Cardiac muscle cell (in vitro differentiated cells and primary cell): ENCODE measurements around the gene ARHGEF7. TPM values are rescaled to one million over a fixed set of nuclear protein-coding genes. Genes with fewer than 3 reads are reported as not detected.
A peak's percentile ranks its signal among the peaks of the same experiment; 100 is the strongest.
"Not testable (repeated sequence)": the region's sequence is repeated elsewhere in the genome, so short reads cannot be mapped to it uniquely, and the experiment has no call there.

ENCODE experiments used
- DNase-seq, 2 donors: peaks; one replicate each; pipeline versions ENCODE4 v3.0.0 to v3.0.0-alpha.2; 2010 to 2017; ENCODE audit warnings: low read depth in 1 of 2, low spot score in 1 of 2
- H3K27ac ChIP-seq: fragments of 200-600 bp; sonication (generic); 2 replicates; pipeline ENCODE4 v1.5.1; 2016
- H3K27me3 ChIP-seq: fragments of 200-600 bp; sonication (generic); 2 replicates; pipeline ENCODE4 v1.6.0; 2016; ENCODE audit warnings: control low read depth
- H3K36me3 ChIP-seq: fragments of 200-600 bp; sonication (generic); 2 replicates; pipeline ENCODE4 v1.5.1; 2016; ENCODE audit warnings: control low read depth
- H3K4me1 ChIP-seq: fragments of 200-600 bp; sonication (generic); 2 replicates; pipeline ENCODE4 v1.8.1; 2017; ENCODE audit warnings: low read depth, mild to moderate bottlenecking, mixed run types
- H3K4me3 ChIP-seq: fragments of 200-600 bp; sonication (generic); 2 replicates; pipeline ENCODE4 v1.5.1; 2016; ENCODE audit warnings: mild to moderate bottlenecking
- H3K9me3 ChIP-seq: fragments of 200-600 bp; sonication (generic); 2 replicates; pipeline ENCODE4 v1.5.1; 2017; ENCODE audit warnings: low read depth, mild to moderate bottlenecking, control low read depth
- CTCF ChIP-seq: IDR thresholded peaks from 2 replicates; pipeline ENCODE4 v1.5.1; 2012; ENCODE audit warnings: low read depth, mild to moderate bottlenecking, low read length
- polyA plus RNA-seq: library from polyadenylated mRNA; unstranded; fragments of >200 nt; fragmentation: Nextera tagmentation; extraction: Ambion mirVana; gene quantifications from 2 replicates; pipeline ENCODE4 v1.2.1, GENCODE V29; 2016
- total RNA-seq: library from RNA; depleted of rRNA; stranded (reverse); fragments of >200 nt; gene quantifications from 2 replicates; pipeline ENCODE4 v1.2.3, GENCODE V29; 2016

Gene ARHGEF7
- total and polyA plus RNA-seq, 2 experiments from 2014 or later = 20.4 to 32.3 TPM

GRCh38 chr13:111074826-111075225 is 40.3 kb upstream of the ARHGEF7 start:
- DNase-seq = no peak
- Histone ChIP-seq H3K4me3 (no peak overlapping the region), H3K9me3 (no peaks in the 10 kb centered on the region), H3K27ac (no peak overlapping the region), H3K27me3 (no peaks in the 10 kb centered on the region), H3K36me3 (no peaks in the 10 kb centered on the region), H3K4me1 (no peaks in the 10 kb centered on the region)
- no peak for TF ChIP-seq CTCF

- peak; percentile 10 for TF ChIP-seq CTCF
- Histone ChIP-seq H3K27ac (no peak overlapping the region), H3K9me3 (no peaks in the 10 kb centered on the region), H3K4me3 (no peak overlapping the region), H3K36me3 (no peaks in the 10 kb centered on the region), H3K4me1 (no peaks in the 10 kb centered on the region), H3K27me3 (no peaks in the 10 kb centered on the region)
- DNase-seq = no peak
These were observed 38.7 kb upstream of the ARHGEF7 start for GRCh38 chr13:111076155-111077013.

- no peaks in the 10 kb centered on the region for H3K36me3 ChIP-seq
- no peaks in the 10 kb centered on the region for H3K4me1 ChIP-seq
- H3K9me3 ChIP-seq = no peaks in the 10 kb centered on the region
- no peak for DNase-seq
- H3K27me3 ChIP-seq = no peaks in the 10 kb centered on the region
- no peak for TF ChIP-seq CTCF
- no peak overlapping the region for H3K4me3 ChIP-seq
- H3K27ac ChIP-seq = no peak overlapping the region
These were observed 35.7 kb upstream of the ARHGEF7 start for GRCh38 chr13:111079375-111079774.

- Histone ChIP-seq H3K36me3 (no peaks in the 10 kb centered on the region), H3K27ac (no peak overlapping the region), H3K27me3 (no peaks in the 10 kb centered on the region), H3K9me3 (no peaks in the 10 kb centered on the region), H3K4me1 (no peaks in the 10 kb centered on the region), H3K4me3 (no peak overlapping the region)
- TF ChIP-seq CTCF = no peak
- no peak for DNase-seq
These were observed 34.5 kb upstream of the ARHGEF7 start for GRCh38 chr13:111080642-111081041.

- no peaks in the 10 kb centered on the region for H3K36me3 ChIP-seq
- H3K27ac ChIP-seq = no peak overlapping the region
- H3K4me3 ChIP-seq = no peak overlapping the region
- no peak for DNase-seq
- no peaks in the 10 kb centered on the region for H3K9me3 ChIP-seq
- TF ChIP-seq CTCF = no peak
- no peaks in the 10 kb centered on the region for H3K4me1 ChIP-seq
- H3K27me3 ChIP-seq = no peaks in the 10 kb centered on the region
These were observed 32.9 kb upstream of the ARHGEF7 start for GRCh38 chr13:111082240-111082639.

GRCh38 chr13:111082769-111083168 is 32.3 kb upstream of the ARHGEF7 start:
- H3K27ac ChIP-seq, H3K4me3 ChIP-seq, H3K36me3 ChIP-seq, H3K9me3 ChIP-seq, DNase-seq, H3K4me1 ChIP-seq, H3K27me3 ChIP-seq: not testable (repeated sequence)

- H3K4me1 ChIP-seq, H3K27me3 ChIP-seq, H3K27ac ChIP-seq, H3K9me3 ChIP-seq, H3K4me3 ChIP-seq, DNase-seq, H3K36me3 ChIP-seq: not testable (repeated sequence)
These were observed 31.4 kb upstream of the ARHGEF7 start for GRCh38 chr13:111083693-111084092.
